Activated T-cell treated with anti-CD3 and anti-CD28 coated beads, Interleukin-2, amount 50 U/mL, for 24 hours (primary cell): ENCODE data around the gene CCDC59.
A peak's percentile ranks its signal among the peaks of the same experiment; 100 is the strongest.
"Not testable (repeated sequence)": the region's sequence is repeated elsewhere in the genome, so short reads cannot be mapped to it uniquely, and the experiment has no call there.

Source experiments
- DNase-seq: peaks from one replicate; pipeline ENCODE4 v3.0.0-alpha.2; 2020
- H3K27ac Mint-ChIP-seq: 2 replicates; pipeline ENCODE4 v1.8.0; 2020; ENCODE audit warnings: mild to moderate bottlenecking, mixed read lengths
- H3K27me3 Mint-ChIP-seq: 2 replicates; pipeline ENCODE4 v1.8.0; 2020; ENCODE audit warnings: mixed read lengths
- H3K36me3 Mint-ChIP-seq: 2 replicates; pipeline ENCODE4 v1.8.0; 2020; ENCODE audit warnings: low read depth, mixed read lengths
- H3K4me1 Mint-ChIP-seq: 2 replicates; pipeline ENCODE4 v1.8.0; 2020; ENCODE audit warnings: low read depth, mixed read lengths
- H3K4me3 Mint-ChIP-seq: 2 replicates; pipeline ENCODE4 v1.8.0; 2020; ENCODE audit warnings: mild to moderate bottlenecking, moderate library complexity, mixed read lengths
- H3K9me3 Mint-ChIP-seq: 2 replicates; pipeline ENCODE4 v1.8.0; 2020; ENCODE audit warnings: mixed read lengths

Gene CCDC59, protein sequence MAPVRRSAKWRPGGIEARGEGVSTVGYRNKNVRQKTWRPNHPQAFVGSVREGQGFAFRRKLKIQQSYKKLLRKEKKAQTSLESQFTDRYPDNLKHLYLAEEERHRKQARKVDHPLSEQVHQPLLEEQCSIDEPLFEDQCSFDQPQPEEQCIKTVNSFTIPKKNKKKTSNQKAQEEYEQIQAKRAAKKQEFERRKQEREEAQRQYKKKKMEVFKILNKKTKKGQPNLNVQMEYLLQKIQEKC

GRCh38 chr12:82358200-82359114, at the start of gene CCDC59, which contains the start of gene METTL25:
Gene CCDC59, minus strand, starts transcription at chr12:82358387. Its CDS starts 11 bp downstream, at chr12:82358376.
Gene METTL25, plus strand, starts transcription at chr12:82358529. Its CDS starts 37 bp downstream, at chr12:82358566.
- DNase-seq = peak; percentile 98
- H3K4me1 Mint-ChIP-seq = peaks cover 62% of the 10 kb centered on the region
- H3K27me3 Mint-ChIP-seq = no peaks in the 10 kb centered on the region
- peaks cover 67% of the 10 kb centered on the region for H3K36me3 Mint-ChIP-seq
- H3K9me3 Mint-ChIP-seq = peaks cover 3% of the 10 kb centered on the region
- H3K4me3 Mint-ChIP-seq = peak within 1 kb of the TSS; percentile 100
- H3K27ac Mint-ChIP-seq = peak within 1 kb of the TSS; percentile 100

- Mint-ChIP-seq H3K27ac (no peak overlapping the region), H3K27me3 (no peaks in the 10 kb centered on the region), H3K4me3 (no peak overlapping the region), H3K4me1 (no peaks in the 10 kb centered on the region), H3K36me3 (peaks cover 43% of the 10 kb centered on the region), H3K9me3 (no peaks in the 10 kb centered on the region)
- no peak for DNase-seq
Measured at GRCh38 chr12:82407481-82407880, 49.3 kb upstream of the CCDC59 start.

DNA sequence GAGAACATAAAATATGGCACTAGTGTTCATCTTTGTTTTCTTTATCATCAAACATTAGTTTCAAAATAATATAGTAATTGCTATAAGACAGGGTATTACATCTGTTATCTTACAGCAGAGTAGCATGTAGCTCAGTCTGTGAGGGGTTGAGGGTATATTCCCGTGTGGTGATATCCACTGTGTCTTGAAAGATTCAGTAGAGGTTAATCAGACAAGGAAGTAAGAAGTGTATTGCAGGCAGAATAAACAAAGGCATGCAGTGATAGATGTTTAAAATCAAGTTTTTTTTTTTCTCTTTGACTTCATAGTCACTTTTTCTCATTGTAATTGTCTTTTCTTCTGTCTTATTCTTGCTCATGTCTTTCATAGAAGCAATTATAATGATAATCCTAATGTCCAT, 48.5 kb upstream of the CCDC59 start:
- H3K27me3 Mint-ChIP-seq = no peaks in the 10 kb centered on the region
- H3K4me1 Mint-ChIP-seq = no peaks in the 10 kb centered on the region
- no peak overlapping the region for H3K27ac Mint-ChIP-seq
- peaks cover 43% of the 10 kb centered on the region for H3K36me3 Mint-ChIP-seq
- no peak for DNase-seq
- no peaks in the 10 kb centered on the region for H3K9me3 Mint-ChIP-seq
- no peak overlapping the region for H3K4me3 Mint-ChIP-seq

DNA sequence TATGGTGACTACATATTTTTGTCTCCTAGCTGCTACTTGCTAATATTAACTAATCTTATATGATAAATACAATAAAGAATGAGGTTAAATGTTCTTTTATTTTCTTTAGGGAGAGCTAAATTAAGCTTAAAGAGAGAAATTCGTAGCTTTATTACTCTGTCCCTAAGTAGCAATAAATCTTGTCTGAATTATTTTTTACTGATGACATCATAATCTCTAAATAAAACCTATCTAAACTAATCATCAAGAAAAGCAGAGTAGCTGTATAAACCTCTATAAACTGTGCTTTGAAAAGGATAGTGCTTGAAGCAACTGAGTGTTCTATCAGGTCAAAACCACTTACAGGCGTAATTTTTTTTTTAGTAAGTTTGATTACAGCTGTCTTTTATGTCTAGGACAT, 42.6 kb upstream of the CCDC59 start:
- no peaks in the 10 kb centered on the region for H3K4me1 Mint-ChIP-seq
- H3K36me3 Mint-ChIP-seq = peaks cover 36% of the 10 kb centered on the region
- DNase-seq = no peak
- H3K27ac Mint-ChIP-seq = no peak overlapping the region
- no peak overlapping the region for H3K4me3 Mint-ChIP-seq
- H3K9me3 Mint-ChIP-seq = no peaks in the 10 kb centered on the region
- H3K27me3 Mint-ChIP-seq = no peaks in the 10 kb centered on the region

DNA sequence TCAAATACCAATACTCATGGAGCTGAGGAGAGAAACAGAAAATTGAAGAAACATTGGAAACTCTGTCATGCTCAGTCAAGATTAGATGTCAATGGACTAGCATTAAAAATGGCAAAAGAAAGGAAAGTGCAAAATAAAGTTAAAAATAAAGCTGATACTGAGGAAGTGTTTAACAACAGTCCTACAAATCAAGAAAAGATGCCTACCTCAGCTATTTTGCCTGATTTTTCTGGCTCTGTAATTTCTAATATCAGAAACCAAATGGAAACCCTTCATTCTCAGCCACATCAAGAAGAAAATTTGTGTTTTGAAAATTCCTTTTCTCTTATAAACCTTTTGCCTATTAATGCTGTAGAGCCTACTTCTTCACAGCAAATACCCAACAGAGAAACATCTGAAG, 40.7 kb upstream of the CCDC59 start:
- Mint-ChIP-seq H3K9me3 (no peaks in the 10 kb centered on the region), H3K36me3 (peaks cover 38% of the 10 kb centered on the region), H3K4me1 (no peaks in the 10 kb centered on the region), H3K4me3 (no peak overlapping the region), H3K27ac (no peak overlapping the region), H3K27me3 (no peaks in the 10 kb centered on the region)
- DNase-seq = no peak

DNA sequence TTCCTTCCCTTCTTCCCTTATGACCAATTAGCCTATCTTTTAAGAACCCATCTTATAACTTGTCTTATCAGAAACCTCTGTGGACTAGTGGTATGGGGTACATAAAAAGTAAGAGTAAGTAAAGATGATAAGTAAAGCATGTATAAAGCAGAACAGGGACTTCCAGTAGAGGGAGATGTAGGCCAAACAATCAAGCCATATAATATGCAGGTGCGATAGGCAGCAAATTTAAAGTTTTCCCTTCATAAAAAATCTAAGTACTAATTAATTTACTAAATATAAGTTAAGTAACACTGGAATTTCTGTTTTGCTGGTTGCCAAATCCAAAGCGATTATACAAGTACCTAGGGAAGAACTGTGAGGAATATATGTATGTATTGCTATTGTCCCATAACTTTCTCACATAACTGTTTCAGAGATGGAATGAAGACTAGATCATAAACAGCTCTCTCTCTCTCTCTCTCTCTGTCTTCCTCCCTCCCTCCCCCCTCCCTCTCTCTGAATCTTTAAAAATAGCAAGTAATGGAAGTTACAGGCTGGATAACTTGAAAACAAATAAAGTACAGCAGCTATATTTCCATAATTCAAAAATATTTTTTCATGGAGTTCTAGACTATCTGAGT, 25.9 kb upstream of the CCDC59 start:
- Mint-ChIP-seq H3K4me3 (no peak overlapping the region), H3K27me3 (no peaks in the 10 kb centered on the region), H3K27ac (no peak overlapping the region), H3K4me1 (no peaks in the 10 kb centered on the region), H3K36me3 (peaks cover 19% of the 10 kb centered on the region), H3K9me3 (no peaks in the 10 kb centered on the region)
- DNase-seq = no peak

DNA sequence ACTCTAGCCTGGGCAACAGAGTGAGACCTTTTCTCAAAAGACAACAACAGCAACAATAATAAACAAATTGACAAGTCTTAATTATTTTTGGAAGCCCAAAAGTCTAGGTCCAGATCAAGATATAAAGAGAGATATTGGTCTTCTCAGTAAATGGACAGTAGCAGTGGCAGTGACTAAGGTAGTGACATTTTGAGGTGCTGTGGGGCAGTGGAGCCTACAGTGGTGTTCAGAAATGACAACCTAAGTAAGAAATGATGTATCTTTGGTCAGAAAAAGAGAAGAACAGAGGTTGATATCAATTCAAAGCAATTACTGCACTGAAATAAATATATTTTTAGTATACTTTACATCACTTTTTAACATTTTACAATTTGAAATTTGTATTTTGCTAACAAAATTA, 20.8 kb upstream of the CCDC59 start:
- Mint-ChIP-seq H3K36me3 (peaks cover 24% of the 10 kb centered on the region), H3K27ac (no peak overlapping the region), H3K9me3 (peaks cover under 1% of the 10 kb centered on the region), H3K4me3 (no peak overlapping the region), H3K27me3 (no peaks in the 10 kb centered on the region), H3K4me1 (no peaks in the 10 kb centered on the region)
- DNase-seq = no peak

DNA sequence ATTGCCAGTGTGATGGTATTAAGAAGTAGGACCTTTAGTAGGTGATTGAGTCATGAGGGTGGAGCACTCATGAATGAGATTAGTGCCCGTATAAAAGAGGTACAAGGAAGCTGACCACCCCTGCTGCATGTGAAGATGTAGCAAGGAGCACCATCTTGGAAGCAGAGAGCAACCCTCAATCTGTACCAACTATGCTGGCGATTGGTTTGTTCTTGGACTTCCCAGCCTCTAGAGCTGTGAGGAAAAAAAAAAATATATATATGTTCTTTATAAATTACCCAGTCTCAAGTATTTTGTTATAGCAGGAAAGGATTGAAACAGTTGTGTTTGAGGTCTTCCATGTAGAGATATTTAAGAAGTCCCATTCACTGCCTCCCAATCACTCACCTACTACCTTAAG, 17.0 kb upstream of the CCDC59 start:
- Mint-ChIP-seq H3K36me3 (peaks cover 55% of the 10 kb centered on the region), H3K4me3 (no peak overlapping the region), H3K4me1 (no peaks in the 10 kb centered on the region), H3K27me3 (no peaks in the 10 kb centered on the region), H3K9me3 (peaks cover 6% of the 10 kb centered on the region), H3K27ac (no peak overlapping the region)
- no peak for DNase-seq

DNA sequence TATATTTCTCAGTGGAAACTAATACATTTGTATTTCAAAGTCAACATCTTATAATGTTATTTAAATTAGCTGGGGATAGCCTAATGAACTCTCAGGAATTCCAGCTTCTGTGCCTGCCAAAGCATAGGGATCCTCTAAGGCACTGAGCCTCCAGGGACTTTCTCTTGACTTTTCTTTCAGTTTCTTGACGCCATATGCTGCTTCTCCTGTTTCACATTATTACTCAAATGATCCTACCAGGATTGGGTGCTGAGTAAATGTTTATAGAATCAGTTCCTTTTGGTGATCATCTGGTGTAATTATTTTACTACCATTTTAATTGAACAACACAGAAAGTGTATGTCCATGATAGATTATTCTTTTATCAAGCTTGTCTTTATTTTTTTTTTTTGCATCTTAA, 8.0 kb upstream of the CCDC59 start:
- peaks cover 19% of the 10 kb centered on the region for H3K36me3 Mint-ChIP-seq
- peaks cover 7% of the 10 kb centered on the region for H3K9me3 Mint-ChIP-seq
- H3K27ac Mint-ChIP-seq = no peak overlapping the region
- no peaks in the 10 kb centered on the region for H3K27me3 Mint-ChIP-seq
- H3K4me1 Mint-ChIP-seq = peaks cover 24% of the 10 kb centered on the region
- no peak overlapping the region for H3K4me3 Mint-ChIP-seq
- no peak for DNase-seq

DNA sequence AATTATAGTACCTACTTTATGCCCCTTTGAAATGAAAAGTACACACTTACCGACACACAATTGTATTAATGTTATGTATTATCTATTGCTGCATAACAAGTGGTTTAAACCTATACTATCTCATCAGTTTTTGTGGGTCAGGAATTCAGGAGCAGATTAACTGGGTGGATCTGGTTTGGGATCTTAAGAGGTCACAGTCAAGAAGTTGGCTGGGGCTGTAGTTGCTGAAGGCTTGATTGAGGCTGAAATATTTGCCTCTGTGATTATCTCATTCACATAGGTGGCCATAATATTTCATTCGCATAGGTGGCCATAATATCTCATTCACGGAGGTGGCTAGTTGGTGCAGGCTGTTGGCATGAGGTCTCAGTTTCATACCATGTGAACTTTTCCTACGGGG, 5.8 kb upstream of the CCDC59 start:
- Mint-ChIP-seq H3K4me1 (peaks cover 43% of the 10 kb centered on the region), H3K27me3 (no peaks in the 10 kb centered on the region), H3K4me3 (no peak overlapping the region), H3K27ac (no peak overlapping the region), H3K36me3 (peaks cover 17% of the 10 kb centered on the region), H3K9me3 (peaks cover 4% of the 10 kb centered on the region)
- DNase-seq = no peak

GRCh38 chr12:82361461-82361915, 3.3 kb upstream of the CCDC59 start:
- Mint-ChIP-seq H3K27ac (no peak overlapping the region), H3K4me1 (peaks cover 52% of the 10 kb centered on the region), H3K27me3 (no peaks in the 10 kb centered on the region), H3K4me3 (no peak overlapping the region), H3K36me3 (peaks cover 37% of the 10 kb centered on the region), H3K9me3 (peaks cover 3% of the 10 kb centered on the region)
- DNase-seq = no peak

DNA sequence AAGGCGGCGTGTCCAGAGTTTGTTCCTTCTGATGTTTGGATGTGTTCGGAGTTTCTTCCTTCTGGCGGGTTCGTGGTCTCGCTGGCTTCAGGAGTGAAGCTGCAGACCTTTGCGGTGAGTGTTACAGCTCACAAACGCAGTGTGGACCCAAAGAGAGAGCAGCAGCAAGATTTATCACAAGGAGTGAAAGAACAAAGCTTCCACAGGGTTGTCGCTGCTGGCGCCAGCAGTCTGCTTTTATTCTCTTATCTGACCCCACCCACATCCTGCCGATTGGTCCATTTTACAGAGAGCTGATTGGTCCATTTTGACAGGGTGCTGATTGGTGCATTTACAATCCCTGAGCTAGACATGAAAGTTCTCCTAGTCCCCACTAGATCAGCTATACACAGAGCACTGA, 2.6 kb upstream of the CCDC59 start:
- not testable (repeated sequence) for H3K4me3 Mint-ChIP-seq, H3K9me3 Mint-ChIP-seq, H3K27ac Mint-ChIP-seq, H3K27me3 Mint-ChIP-seq, DNase-seq
- H3K4me1 Mint-ChIP-seq = peaks cover 54% of the 10 kb centered on the region
- peaks cover 43% of the 10 kb centered on the region for H3K36me3 Mint-ChIP-seq

- peaks cover 62% of the 10 kb centered on the region for H3K4me1 Mint-ChIP-seq
- peaks cover 61% of the 10 kb centered on the region for H3K36me3 Mint-ChIP-seq
- H3K27ac Mint-ChIP-seq = peak overlapping the region; percentile 100
- DNase-seq = no peak
- peak overlapping the region; percentile 100 for H3K4me3 Mint-ChIP-seq
- peaks cover 3% of the 10 kb centered on the region for H3K9me3 Mint-ChIP-seq
- H3K27me3 Mint-ChIP-seq = no peaks in the 10 kb centered on the region
Measured at GRCh38 chr12:82359115-82359478, 910 bp upstream of the CCDC59 start.

DNA sequence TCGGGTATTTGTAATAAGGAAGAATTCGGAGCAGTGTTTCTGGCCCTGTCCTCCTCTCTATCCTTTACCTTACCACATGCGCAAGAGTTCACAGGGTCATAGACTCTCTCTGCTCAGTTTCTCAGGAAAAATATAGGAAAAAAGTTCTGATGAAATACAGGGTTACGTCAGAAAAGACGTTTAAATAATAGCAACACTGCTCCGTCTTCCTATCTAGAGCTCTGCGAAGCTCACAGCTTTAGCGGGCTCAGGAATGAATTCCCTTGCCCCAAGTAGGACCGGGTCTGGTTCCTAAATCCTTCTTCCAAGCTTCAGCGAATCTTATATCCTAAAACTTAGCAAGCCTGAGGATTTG, 365 bp downstream of the CCDC59 start:
- Mint-ChIP-seq H3K27ac (peak overlapping the region; percentile 100), H3K4me3 (peak overlapping the region; percentile 100), H3K9me3 (peaks cover 3% of the 10 kb centered on the region), H3K4me1 (peaks cover 59% of the 10 kb centered on the region), H3K27me3 (no peaks in the 10 kb centered on the region), H3K36me3 (peaks cover 74% of the 10 kb centered on the region)
- DNase-seq = no peak

DNA sequence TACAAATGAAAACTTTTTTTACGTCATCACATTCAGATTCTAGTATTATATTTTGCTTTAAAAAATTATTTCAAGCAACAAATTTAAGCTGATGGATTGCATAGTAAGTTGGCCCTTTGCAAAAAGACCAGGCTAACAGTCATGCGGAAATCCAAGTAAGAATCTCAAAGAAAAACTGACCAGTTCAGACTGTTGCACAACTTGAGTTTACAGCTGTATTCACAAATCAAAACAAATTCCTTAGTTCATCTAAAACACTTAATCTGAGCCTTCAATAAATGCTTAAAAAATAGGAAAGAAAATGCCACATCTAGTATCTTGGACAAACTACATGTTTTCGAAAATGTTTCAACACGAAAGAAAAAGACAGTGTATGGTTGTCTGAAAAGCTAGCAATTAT, 847 bp downstream of the CCDC59 start:
- no peak for DNase-seq
- Mint-ChIP-seq H3K9me3 (peaks cover 3% of the 10 kb centered on the region), H3K4me3 (peak overlapping the region; percentile 100), H3K27me3 (no peaks in the 10 kb centered on the region), H3K27ac (peak overlapping the region; percentile 100), H3K36me3 (peaks cover 78% of the 10 kb centered on the region), H3K4me1 (peaks cover 55% of the 10 kb centered on the region)
